ENCODE measurements around the gene EEF1AKMT1. TPM values are rescaled to one million over a fixed set of nuclear protein-coding genes. Genes with fewer than 3 reads are reported as not detected.

EEF1AKMT1 gene
- total RNA-seq, 1 donor from 2014 or later = 12.3 TPM

- Mint-ChIP-seq H3K27me3 (ENCODE audit: insufficient read depth, low read depth) (no peaks in the 10 kb centered on the region), H3K4me3 (no peak overlapping the region), H3K27ac (no peak overlapping the region), H3K4me1 (peaks cover 22% of the 10 kb centered on the region), H3K9me3 (no peaks in the 10 kb centered on the region), H3K36me3 (peaks cover 3% of the 10 kb centered on the region)
- Histone ChIP-seq H3K4me1 (peaks cover 48% of the 10 kb centered on the region), H4K20me1 (ENCODE audit: low read depth) (no peaks in the 10 kb centered on the region), H3K9me3 (ENCODE audit: low read depth) (no peaks in the 10 kb centered on the region), H3K79me2 (ENCODE audit: low read depth) (no peaks in the 10 kb centered on the region), H3K4me2 (no peak overlapping the region), H3F3A (ENCODE audit: low read depth) (peaks cover 12% of the 10 kb centered on the region), H2AFZ (replicated peaks) (no peak overlapping the region), H3K9ac (no peak overlapping the region), H3K4me3 (no peak overlapping the region), H3K36me3 (no peaks in the 10 kb centered on the region), H3K27me3 (no peaks in the 10 kb centered on the region), H3K27ac (no peak overlapping the region)
- TF ChIP-seq EZH2 (IDR thresholded peaks at IDR 0.05) = no peak
- no peak for TF ChIP-seq CTCF (IDR thresholded peaks at IDR 0.05)
- TF ChIP-seq EZH2phosphoT487 (IDR thresholded peaks at IDR 0.05) = no peak
- DNase-seq (ENCODE audit: low spot score) = no peak
These were observed 93.2 kb downstream of the EEF1AKMT1 start for GRCh38 chr13:20680416-20681080.

- no peak for DNase-seq (ENCODE audit: low spot score)
- no peak overlapping the region for H2AFZ ChIP-seq (replicated peaks)
- Mint-ChIP-seq H3K27ac (no peak overlapping the region), H3K9me3 (no peaks in the 10 kb centered on the region), H3K36me3 (peaks cover 3% of the 10 kb centered on the region), H3K27me3 (ENCODE audit: insufficient read depth, low read depth) (no peaks in the 10 kb centered on the region), H3K4me1 (peaks cover 22% of the 10 kb centered on the region), H3K4me3 (no peak overlapping the region)
- no peak overlapping the region for H3K4me3 ChIP-seq
- no peak overlapping the region for H3K9ac ChIP-seq
- TF ChIP-seq EZH2 (IDR thresholded peaks at IDR 0.05) = no peak
- TF ChIP-seq EZH2phosphoT487 (IDR thresholded peaks at IDR 0.05) = no peak
- TF ChIP-seq CTCF (IDR thresholded peaks at IDR 0.05) = no peak
- no peak overlapping the region for H3K4me2 ChIP-seq
- no peaks in the 10 kb centered on the region for H3K27me3 ChIP-seq
- H3K27ac ChIP-seq = no peak overlapping the region
- H3K79me2 ChIP-seq (ENCODE audit: low read depth) = no peaks in the 10 kb centered on the region
- no peaks in the 10 kb centered on the region for H3K9me3 ChIP-seq (ENCODE audit: low read depth)
- peaks cover 43% of the 10 kb centered on the region for H3K4me1 ChIP-seq
- H3F3A ChIP-seq (ENCODE audit: low read depth) = peaks cover 7% of the 10 kb centered on the region
- H3K36me3 ChIP-seq = no peaks in the 10 kb centered on the region
- no peaks in the 10 kb centered on the region for H4K20me1 ChIP-seq (ENCODE audit: low read depth)
These were observed 93.9 kb downstream of the EEF1AKMT1 start for GRCh38 chr13:20679879-20680278.

Other genes starting within 250 kb of the EEF1AKMT1 start
- gene CRYL1, start 248.1 kb downstream of the EEF1AKMT1 start, total RNA-seq (ENCODE audit: low replicate concordance) = 0.37 and 3.6 TPM in 2 replicates
- gene IFT88, start 206.8 kb downstream of the EEF1AKMT1 start, total RNA-seq (ENCODE audit: low replicate concordance) = 13.8 and 18.4 TPM in 2 replicates
- gene IL17D, start 70.3 kb downstream of the EEF1AKMT1 start, total RNA-seq (ENCODE audit: low replicate concordance) = 1.4 and 2.6 TPM in 2 replicates
- 32.4 and 44.9 TPM in 2 replicates for gene XPO4, start 128.8 kb upstream of the EEF1AKMT1 start, total RNA-seq (ENCODE audit: low replicate concordance)